Neutrophil (primary cell): ENCODE measurements around the gene POT1.

Source experiments
- H3K27ac ChIP-seq: fragments of 200-600 bp; sonication (generic); 2 replicates; pipeline ENCODE4 v1.5.1; 2016; ENCODE audit warnings: mild to moderate bottlenecking, moderate library complexity
- H3K27me3 ChIP-seq: fragments of 200-600 bp; sonication (generic); 2 replicates; pipeline ENCODE4 v1.6.0; 2016; ENCODE audit warnings: mild to moderate bottlenecking
- H3K36me3 ChIP-seq: fragments of 200-600 bp; sonication (generic); 2 replicates; pipeline ENCODE4 v1.5.1; 2017
- H3K4me1 ChIP-seq, 2 experiments: fragments of 200-600 bp in 1 of 2; sonication (generic) in 1 of 2; 1 replicate in 1 of 2; 2 replicates in 1 of 2; pipeline versions ENCODE4 v1.5.1 to v1.6.1; 2013 to 2016; ENCODE audit warnings: low read depth in 1 of 2, low read length in 1 of 2, mild to moderate bottlenecking in 1 of 2, moderate library complexity in 1 of 2; ENCODE audit not compliant: control insufficient read depth in 1 of 2, insufficient read depth in 1 of 2
- H3K4me3 ChIP-seq, 2 experiments: fragments of 200-600 bp in 1 of 2; sonication (generic) in 1 of 2; 1 replicate in 1 of 2; 2 replicates in 1 of 2; pipeline ENCODE4 v1.5.1; 2013 to 2016; ENCODE audit warnings: low read depth in 1 of 2, low read length in 1 of 2, mild to moderate bottlenecking in 1 of 2, moderate library complexity in 1 of 2
- H3K9me3 ChIP-seq: fragments of 200-600 bp; sonication (generic); 2 replicates; pipeline ENCODE4 v1.5.1; 2016
- TF ChIP-seq, protein P1 (sequence below): fragments of 200-600 bp; sonication (generic); IDR thresholded peaks from 2 replicates; pipeline ENCODE4 v1.5.1; 2016; ENCODE audit warnings: antibody characterized with exemption

The POT1 gene

DNA sequence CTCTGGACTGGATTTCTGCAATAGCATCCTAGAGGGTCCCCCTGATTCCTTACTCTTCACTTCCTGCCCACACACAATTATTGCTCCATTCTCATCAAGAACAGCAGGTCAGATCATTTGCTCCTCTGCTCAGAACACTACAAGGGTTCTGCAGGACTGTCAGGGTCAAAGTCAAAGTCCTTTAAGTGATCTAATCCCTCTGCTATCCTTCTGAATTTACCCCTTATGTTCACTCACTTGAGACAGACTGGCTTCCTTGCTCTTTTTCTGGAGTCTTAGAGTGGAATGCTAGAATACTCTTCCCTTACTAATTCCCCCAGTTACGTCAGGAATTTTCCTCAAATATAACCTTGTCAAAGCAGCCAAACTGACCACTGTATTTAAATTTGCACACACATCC is 7.5 kb upstream of the POT1 start:
- no peaks in the 10 kb centered on the region for H3K4me1 ChIP-seq
- H3K4me3 ChIP-seq, result no peak overlapping the region
- H3K27ac ChIP-seq, result no peak overlapping the region
- H3K9me3 ChIP-seq, result no peaks in the 10 kb centered on the region
- H3K27me3 ChIP-seq, result peaks cover 20% of the 10 kb centered on the region
- H3K36me3 ChIP-seq, result no peaks in the 10 kb centered on the region
- TF ChIP-seq, protein P1, sequence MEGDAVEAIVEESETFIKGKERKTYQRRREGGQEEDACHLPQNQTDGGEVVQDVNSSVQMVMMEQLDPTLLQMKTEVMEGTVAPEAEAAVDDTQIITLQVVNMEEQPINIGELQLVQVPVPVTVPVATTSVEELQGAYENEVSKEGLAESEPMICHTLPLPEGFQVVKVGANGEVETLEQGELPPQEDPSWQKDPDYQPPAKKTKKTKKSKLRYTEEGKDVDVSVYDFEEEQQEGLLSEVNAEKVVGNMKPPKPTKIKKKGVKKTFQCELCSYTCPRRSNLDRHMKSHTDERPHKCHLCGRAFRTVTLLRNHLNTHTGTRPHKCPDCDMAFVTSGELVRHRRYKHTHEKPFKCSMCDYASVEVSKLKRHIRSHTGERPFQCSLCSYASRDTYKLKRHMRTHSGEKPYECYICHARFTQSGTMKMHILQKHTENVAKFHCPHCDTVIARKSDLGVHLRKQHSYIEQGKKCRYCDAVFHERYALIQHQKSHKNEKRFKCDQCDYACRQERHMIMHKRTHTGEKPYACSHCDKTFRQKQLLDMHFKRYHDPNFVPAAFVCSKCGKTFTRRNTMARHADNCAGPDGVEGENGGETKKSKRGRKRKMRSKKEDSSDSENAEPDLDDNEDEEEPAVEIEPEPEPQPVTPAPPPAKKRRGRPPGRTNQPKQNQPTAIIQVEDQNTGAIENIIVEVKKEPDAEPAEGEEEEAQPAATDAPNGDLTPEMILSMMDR, result no peak

DNA sequence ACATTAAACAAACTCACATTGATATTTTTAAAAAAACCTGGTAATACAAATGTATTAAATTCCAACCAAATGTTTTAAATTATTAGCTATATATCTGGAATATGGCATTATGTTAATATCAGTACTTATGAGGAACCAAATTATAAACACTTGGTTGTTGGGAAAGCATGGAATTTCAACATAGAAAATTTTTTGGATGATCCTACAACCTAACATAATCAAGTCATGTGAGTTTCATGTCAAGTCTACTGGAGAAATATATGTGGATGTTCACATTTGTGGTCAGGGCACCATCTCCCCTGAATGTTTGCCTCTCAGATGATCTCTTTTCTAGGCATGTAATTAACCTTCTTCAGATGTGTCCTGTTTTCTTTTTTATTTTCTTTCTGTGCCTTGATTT is 5.2 kb upstream of the POT1 start:
- TF ChIP-seq, protein P1, result no peak

GRCh38 chr7:124930655-124931597 is 1.3 kb upstream of the POT1 start:
- H3K4me1 ChIP-seq, result peaks cover 7 to 9% of the 10 kb centered on the region in 2 experiments

More for the DNA sequence above, 5.2 kb upstream of the POT1 start:
- Histone ChIP-seq H3K4me1 (no peaks in the 10 kb centered on the region), H3K27me3 (peaks cover 22% of the 10 kb centered on the region), H3K27ac (no peak overlapping the region), H3K36me3 (no peaks in the 10 kb centered on the region), H3K4me3 (no peak overlapping the region), H3K9me3 (no peaks in the 10 kb centered on the region)

DNA sequence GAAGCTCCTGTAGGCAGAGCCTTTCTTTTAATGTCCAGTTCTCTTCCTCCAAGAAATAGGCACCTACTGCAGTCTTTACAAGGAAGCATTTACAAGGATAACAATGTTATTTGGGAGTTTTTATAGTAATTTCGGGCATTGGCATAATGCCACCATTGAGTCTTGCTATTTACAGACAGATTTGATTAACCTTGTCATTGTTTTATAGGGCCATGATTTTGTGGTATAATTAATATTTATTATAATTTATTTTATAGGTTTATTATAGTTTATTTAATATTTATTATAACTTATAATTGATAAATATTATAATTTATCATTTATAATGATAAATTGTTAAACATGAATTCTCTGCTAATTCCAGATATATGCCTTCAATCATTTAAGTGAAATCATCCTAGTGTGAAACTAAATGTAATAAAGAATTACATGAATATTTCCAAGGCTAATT is 573 bp upstream of the POT1 start:
- TF ChIP-seq, protein P1, result no peak
- Histone ChIP-seq H3K4me3 (peak overlapping the region; percentile 76 to 79), H3K27me3 (peaks cover 15% of the 10 kb centered on the region), H3K27ac (peak overlapping the region; percentile 92), H3K36me3 (no peaks in the 10 kb centered on the region), H3K9me3 (no peaks in the 10 kb centered on the region), H3K4me1 (peaks cover 7 to 9% of the 10 kb centered on the region in 2 experiments)

More at GRCh38 chr7:124930655-124931597, 1.3 kb upstream of the POT1 start:
- Histone ChIP-seq H3K36me3 (no peaks in the 10 kb centered on the region), H3K9me3 (no peaks in the 10 kb centered on the region), H3K27me3 (peaks cover 17% of the 10 kb centered on the region), H3K27ac (no peak overlapping the region), H3K4me3 (no peak overlapping the region)
- TF ChIP-seq, protein P1, result no peak

DNA sequence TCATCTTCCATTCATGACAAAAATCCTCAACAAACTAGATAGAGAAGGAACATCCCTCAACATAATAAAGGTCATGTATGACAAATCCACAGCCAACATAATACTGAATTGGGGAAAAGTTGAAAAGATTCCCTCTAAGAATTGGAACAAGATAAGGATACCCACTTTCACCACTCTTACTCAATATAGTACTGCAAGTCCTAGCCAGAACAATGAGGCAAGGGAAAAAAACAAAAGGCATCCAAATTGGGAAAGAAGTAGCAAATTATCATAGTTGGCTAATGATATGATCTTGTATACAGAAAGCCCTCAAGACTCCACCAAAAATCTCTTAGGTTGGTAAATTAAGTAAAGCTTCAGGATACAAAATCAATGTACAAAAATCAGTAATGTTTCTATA is 4.7 kb downstream of the POT1 start:
- Histone ChIP-seq H3K4me3 (no peak overlapping the region), H3K27ac (no peak overlapping the region), H3K27me3 (no peaks in the 10 kb centered on the region), H3K36me3 (no peaks in the 10 kb centered on the region), H3K4me1 (peaks cover 7 to 9% of the 10 kb centered on the region in 2 experiments), H3K9me3 (no peaks in the 10 kb centered on the region)
- TF ChIP-seq, protein P1, result no peak
